Left renal cortex interstitium (tissue), 4 donors: Measurements from ENCODE around the gene UGT1A7. TPM values are rescaled to one million over a fixed set of nuclear protein-coding genes. Genes with fewer than 3 reads are reported as not detected.
"Not testable (repeated sequence)": the region's sequence is repeated elsewhere in the genome, so short reads cannot be mapped to it uniquely, and the experiment has no call there.

ENCODE experiments used
- DNase-seq, 4 donors: peaks; one replicate each; pipeline ENCODE4 v3.0.0-alpha.2; 2013; ENCODE audit warnings: low read depth in 4 of 4, low spot score in 2 of 4, missing footprints in 1 of 4
- polyA plus RNA-seq, 4 donors: library from polyadenylated mRNA; unstranded; fragments of 120-200 nt; gene quantifications; one replicate each; pipeline ENCODE4 v1.2.1, GENCODE V29; 2013; ENCODE audit not compliant: insufficient read length in 4 of 4

The UGT1A7 gene
- polyA plus RNA-seq, 4 donors = not detected

GRCh38 chr2:233711312-233712008, 29.8 kb downstream of the UGT1A7 start:
- peak; percentile 11 to 58 (median 26) for DNase-seq

DNA sequence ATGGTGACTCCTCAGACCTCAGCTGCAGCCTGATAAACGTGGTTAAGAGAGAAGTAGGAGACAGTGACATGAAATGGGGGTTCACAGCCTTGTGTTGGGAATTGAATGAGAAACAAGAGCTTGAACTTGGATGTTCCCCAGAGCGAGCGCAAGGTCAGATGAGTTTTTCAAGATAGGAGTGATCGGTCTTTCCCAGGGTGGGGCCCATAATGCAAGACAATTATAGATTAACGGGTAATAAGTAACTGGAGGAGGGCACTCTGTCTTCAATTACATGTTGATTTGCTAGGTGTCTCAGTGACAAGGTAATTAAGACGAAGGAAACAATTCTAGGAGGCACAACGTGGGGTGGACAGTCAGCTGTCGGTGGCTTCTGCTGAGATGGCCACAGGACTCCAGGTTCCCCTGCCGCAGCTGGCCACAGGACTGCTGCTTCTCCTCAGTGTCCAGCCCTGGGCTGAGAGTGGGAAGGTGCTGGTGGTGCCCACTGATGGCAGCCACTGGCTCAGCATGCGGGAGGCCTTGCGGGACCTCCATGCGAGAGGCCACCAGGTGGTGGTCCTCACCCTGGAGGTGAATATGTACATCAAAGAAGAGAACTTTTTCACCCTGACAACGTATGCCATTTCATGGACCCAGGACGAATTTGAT, 31.0 kb downstream of the UGT1A7 start, which contains the start of gene UGT1A5:
Gene UGT1A5 (plus strand): TSS at position 297 of the 651 bp plus-strand sequence. CDS start 85 bp downstream, at position 382.
- DNase-seq = no peak

- no peak for DNase-seq
These were observed 31.5 kb downstream of the UGT1A7 start for GRCh38 chr2:233713262-233713615.

DNA sequence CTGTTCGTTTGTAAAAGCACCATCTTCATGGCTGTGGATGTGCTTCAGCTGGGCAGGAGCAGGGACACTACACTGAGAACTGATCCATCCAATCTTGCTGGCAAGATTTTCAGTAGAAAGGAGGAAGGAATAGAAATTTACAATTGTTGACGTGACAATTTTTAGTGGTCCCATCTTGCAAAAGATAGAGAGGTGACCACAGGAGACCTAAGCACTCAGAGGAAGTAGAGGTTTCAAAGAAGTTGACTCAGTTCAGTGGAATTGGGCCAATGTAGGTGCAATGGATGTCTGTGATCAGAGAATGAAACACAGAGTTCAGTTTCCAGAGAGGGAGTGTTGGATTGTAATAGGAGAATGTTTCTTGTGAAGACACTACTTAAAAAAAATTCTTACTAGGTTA, 32.4 kb downstream of the UGT1A7 start:
- no peak for DNase-seq

DNA sequence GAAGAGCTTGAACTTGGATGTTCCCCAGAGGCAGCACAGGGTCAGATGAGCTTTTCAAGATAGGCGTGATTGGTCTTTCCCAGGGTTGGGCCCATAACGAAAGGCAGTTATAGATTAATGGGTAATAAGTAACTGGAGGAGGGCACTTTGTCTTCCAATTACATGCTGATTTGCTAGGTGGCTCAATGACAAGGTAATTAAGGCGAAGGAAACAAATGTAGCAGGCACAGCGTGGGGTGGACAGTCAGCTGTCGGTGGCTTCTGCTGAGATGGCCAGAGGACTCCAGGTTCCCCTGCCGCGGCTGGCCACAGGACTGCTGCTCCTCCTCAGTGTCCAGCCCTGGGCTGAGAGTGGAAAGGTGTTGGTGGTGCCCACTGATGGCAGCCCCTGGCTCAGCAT, 36.9 kb downstream of the UGT1A7 start, which contains the start of gene UGT1A4:
Gene UGT1A4 (plus strand): TSS at position 185 of the 400 bp plus-strand sequence. CDS start 85 bp downstream, at position 270.
- no peak for DNase-seq

- no peak for DNase-seq
These were observed 47.1 kb downstream of the UGT1A7 start, which contains the start of gene UGT1A3 for GRCh38 chr2:233728723-233729301. Gene UGT1A3 (plus strand): TSS chr2:233729042. CDS start chr2:233729127, 85 bp downstream.

- DNase-seq = not testable (repeated sequence)
These were observed 55.4 kb downstream of the UGT1A7 start for GRCh38 chr2:233736868-233737653.

- DNase-seq = no peak
These were observed 59.2 kb downstream of the UGT1A7 start for GRCh38 chr2:233740870-233741269.

- DNase-seq = no peak
These were observed 62.0 kb downstream of the UGT1A7 start for GRCh38 chr2:233743464-233744259.

DNA sequence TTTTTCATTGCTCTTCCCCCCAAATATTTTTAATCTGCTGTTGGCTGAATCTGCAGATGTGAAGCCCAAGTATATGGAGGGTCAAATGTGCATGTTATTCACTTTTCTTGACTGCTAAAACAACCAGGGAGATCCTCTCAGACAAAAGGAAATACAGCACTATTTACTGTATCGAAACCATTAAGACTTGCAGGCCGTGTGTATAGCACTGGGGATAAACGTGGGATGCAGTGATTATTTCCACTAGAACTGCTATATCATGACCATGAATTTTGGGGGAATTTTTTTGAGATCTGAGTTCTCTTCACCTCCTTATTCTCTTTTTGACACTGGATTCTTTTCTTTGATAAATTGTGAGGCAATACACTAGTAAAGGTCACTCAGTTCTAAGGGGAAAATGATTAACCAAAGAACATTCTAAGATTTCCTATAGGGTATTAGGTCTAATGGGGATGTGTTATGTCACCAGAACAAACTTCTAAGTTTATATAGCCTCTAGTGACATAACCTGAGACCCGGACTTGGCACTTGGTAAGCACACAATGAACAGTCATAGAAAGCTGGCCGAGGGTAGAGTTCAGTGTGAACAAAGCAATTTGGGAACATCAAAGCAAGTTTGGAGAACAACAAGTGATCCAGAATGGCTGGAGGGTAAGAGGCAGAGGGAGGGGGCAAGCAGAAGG, 63.5 kb downstream of the UGT1A7 start:
- DNase-seq = no peak

DNA sequence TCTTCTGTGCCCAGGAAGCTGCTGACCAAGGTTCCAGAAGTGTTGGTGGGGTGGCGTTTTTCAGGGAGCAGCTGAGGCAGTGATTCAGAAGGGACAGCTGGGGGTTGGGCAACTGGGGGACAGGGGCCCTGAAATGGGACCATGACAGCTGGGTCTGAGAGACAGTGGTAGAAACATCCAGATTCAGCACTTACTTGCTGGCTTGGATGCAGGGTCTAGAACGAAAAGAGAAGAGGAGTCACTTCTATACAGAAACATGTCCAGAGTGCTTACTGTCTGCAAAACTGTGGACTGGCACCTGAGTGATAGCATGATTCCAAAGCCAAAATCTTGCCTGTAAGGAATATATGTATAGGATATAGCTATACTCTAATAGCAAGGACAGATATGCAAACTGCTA, 64.1 kb downstream of the UGT1A7 start:
- not testable (repeated sequence) for DNase-seq

DNA sequence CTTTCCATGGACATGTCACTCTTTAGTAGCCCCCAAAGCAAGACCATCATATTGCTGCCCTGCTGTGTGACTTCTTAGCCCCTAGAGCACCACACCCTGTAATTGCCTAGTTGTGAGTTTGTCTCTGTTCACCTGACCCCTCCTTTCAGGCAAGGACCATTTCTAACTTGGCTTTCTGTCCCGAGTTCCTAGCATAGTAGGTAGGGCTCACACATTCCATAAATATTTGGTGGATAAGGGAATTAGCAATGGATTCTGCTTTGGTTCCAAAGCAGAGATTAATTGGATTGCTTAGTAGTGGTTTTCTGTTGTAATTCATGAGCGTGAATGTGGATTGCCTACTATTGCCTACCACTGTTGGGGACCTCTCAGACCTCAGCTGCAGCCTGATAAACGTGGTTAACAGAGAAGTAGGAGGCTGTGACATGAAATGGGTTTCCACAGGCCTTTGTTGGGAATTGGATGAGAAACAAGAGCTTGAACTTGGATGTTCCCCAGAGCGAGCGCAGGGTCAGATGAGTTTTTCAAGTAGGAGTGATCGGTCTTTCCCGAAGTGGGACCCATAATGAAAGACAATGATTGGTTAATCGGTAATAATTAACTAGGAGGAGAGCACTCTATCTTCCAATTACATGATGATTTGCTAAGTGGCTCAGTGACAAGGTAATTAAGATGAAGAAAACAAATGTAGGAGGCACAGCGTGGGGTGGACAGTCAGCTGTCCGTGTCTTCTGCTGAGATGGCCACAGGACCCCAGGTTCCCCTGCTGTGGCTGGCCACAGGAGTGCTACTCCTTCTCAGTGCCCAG, 65.0 kb downstream of the UGT1A7 start:
- no peak for DNase-seq

DNA sequence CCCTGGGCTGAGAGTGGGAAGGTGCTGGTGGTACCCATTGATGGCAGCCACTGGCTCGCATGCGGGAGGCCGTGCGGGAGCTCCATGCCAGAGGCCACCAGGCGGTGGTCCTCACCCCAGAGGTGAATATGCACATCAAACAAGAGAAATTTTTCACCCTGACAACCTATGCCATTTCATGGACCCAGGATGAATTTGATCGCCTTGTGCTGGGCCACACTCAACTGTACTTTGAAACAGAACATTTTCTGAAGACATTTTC, 65.5 kb downstream of the UGT1A7 start:
- no peak for DNase-seq

GRCh38 chr2:233750689-233751088, 69.0 kb downstream of the UGT1A7 start:
- not testable (repeated sequence) for DNase-seq

DNA sequence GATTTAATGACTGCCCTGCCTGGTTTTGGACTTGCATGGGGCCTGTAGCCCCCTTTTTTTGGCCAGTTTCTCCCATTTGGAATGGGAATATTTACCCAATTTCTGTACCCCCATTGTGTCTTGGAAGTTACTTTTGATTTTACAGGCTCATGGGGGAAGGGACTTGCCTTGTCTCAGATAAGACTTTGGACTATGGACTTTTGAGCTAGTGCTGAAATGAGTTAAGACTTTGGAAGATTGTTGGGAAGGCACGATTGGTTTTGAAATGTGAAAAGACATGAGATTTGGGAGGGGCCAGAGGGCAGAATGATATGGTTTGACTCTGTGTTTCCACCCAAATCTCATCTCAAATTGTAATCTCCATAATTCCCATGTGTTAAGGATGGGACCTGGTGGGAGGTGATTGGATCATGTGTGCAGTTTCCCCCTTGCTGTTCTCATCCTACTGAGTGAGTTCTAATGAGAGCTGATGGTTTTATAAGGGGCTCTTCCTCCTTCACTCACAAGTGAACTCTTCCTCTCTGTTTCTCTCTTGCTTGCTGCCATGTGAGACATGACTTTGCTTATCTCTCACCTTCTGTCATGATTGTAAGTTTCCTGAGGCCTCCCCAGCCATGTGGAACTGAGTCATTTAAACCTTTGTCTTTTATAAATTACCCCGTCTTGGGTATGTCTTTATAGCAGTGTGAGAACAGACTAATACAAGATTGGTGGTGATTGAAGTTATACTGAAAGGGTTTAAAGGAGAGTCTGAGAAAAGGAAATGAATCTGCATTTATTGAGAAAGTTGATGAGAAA, 69.7 kb downstream of the UGT1A7 start:
- not testable (repeated sequence) for DNase-seq

GRCh38 chr2:233754872-233755611, 73.3 kb downstream of the UGT1A7 start:
- no peak for DNase-seq

GRCh38 chr2:233756429-233757081, 74.9 kb downstream of the UGT1A7 start:
- DNase-seq = no peak
